GM12865 (cell line): ENCODE results near the gene ADAR.
A peak's percentile ranks its signal among the peaks of the same experiment; 100 is the strongest.

Experiments used
- DNase-seq: peaks from one replicate; pipeline ENCODE4 v3.0.0; 2010; ENCODE audit warnings: low read depth
- H3K4me3 ChIP-seq: 2 replicates; pipeline ENCODE4 v1.5.1; 2011; ENCODE audit warnings: mild to moderate bottlenecking, low read depth, low read length, control low read depth
- CTCF ChIP-seq: IDR thresholded peaks from 2 replicates; pipeline ENCODE4 v1.5.1; 2011; ENCODE audit warnings: low read length, control low read depth, low read depth, inconsistent platforms; ENCODE audit not compliant: insufficient read depth; ENCODE audit errors: missing control alignments

Gene ADAR

GRCh38 chr1:154577346-154578057, 30.5 kb downstream of the ADAR start:
- H3K4me3 ChIP-seq, result no peak overlapping the region
- peak; percentile 15 for DNase-seq
- TF ChIP-seq CTCF, result no peak

- TF ChIP-seq CTCF, result no peak
- H3K4me3 ChIP-seq, result no peak overlapping the region
- no peak for DNase-seq
These were observed 31.9 kb downstream of the ADAR start for GRCh38 chr1:154575951-154576566.

GRCh38 chr1:154575147-154575927, 32.6 kb downstream of the ADAR start:
- DNase-seq, result no peak
- H3K4me3 ChIP-seq, result no peak overlapping the region
- TF ChIP-seq CTCF, result no peak

DNA sequence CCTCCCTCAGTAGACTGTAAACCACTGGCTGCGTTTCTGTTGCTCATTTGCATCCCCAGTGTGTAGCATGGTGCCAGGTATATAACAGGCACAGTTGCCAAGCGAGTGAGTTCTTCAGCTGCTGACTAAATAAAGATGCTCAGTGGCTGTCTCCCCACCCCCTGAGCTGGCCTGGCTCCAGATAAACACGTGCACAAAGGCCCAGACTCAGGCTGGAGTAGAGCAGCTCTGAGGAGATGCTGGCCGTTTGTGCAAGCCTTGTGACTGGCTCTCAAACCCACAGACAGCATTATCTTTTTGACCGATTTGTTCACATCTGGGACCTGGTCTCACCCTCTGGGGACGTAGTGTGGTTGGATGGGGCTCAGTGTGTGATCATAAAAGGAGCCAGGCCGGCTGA, 33.3 kb downstream of the ADAR start:
- DNase-seq, result peak; percentile 31
- TF ChIP-seq CTCF, result no peak
- H3K4me3 ChIP-seq, result no peak overlapping the region

DNA sequence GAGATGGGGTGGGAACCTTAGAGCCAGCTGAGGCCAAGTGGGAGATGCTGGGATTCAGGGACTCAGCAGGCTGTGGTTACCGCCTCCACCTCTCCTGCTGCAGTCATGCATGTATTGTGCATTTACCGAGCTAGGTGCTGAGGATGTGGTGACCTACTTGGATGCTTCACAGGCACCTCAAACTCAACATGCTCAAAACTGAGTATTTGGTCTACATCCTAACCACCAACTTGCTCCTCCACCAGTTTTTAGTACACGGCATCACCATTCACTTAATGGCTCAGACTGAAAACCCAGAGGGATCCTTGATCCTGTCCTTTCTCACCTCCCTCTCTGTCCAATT, 34.8 kb downstream of the ADAR start:
- no peak overlapping the region for H3K4me3 ChIP-seq
- no peak for DNase-seq
- TF ChIP-seq CTCF, result no peak

DNA sequence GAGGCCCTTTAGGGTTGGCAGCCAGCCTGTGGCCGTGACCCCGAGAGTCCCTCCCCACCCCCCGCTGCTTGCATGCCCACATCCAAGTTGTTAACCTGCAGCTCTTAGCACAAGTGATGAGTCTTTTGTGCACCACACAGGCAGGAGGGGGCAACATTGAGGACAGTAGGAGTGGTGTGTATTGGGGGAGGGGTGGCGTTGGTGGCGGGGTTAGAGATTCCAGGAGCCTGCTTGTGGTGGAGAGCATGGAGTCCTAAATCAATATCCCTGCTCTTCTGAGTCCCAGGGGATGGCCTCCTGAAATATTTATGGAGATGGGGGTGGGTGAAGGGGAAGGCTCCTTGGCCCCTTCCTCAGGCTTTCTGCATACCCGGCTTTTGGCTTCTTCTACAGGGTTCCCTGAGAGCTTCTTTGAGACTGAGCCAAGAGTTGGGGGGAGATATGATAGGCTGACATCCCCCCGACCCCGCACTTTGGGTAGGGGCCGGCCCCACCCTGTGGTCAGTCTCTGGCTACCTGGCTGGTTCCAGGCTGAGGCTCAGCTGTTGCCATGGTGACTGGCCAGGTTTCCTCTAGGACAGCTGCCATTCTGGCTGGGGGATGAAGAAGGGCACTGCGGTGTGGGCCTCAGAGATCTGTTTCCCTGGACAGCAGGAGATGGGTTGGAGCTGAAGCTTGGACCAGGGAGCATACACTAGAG, 35.4 kb downstream of the ADAR start:
- no peak for DNase-seq
- no peak for TF ChIP-seq CTCF

More for the DNA sequence above, 35.4 kb downstream of the ADAR start:
- no peak overlapping the region for H3K4me3 ChIP-seq
